ENCODE results near the gene POC1A. TPM values are rescaled to one million over a fixed set of nuclear protein-coding genes. Genes with fewer than 3 reads are reported as not detected.

The POC1A gene
- polyA plus RNA-seq, 1 donor from 2014 or later: 1.3 TPM

DNA sequence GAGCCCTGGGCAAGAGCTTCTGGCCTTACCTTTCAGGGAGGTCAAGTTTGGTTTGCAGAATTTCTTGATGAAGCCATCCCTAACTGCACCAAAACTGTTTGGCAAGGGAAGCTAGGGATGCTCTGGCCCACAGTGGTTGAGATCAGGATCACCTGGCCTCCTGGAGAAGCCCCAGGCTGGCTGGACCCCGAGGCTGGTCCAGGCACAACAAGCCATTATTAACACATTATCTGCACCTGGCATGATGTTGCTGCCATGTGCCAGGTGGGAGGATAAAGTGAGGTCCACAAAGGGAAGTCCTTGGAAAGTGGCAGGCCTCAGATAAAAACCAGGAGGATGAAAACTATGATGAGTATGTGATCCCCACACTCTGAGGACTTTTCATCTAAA, 62.0 kb downstream of the POC1A start:
- no peak overlapping the region for H3K4me3 ChIP-seq (ENCODE audit: low read length)
- no peaks in the 10 kb centered on the region for H3K79me2 ChIP-seq (replicated peaks; ENCODE audit: insufficient read depth, low read length)
- H3K36me3 ChIP-seq (ENCODE audit: insufficient read depth, low read length): no peaks in the 10 kb centered on the region
- TF ChIP-seq, protein P1, sequence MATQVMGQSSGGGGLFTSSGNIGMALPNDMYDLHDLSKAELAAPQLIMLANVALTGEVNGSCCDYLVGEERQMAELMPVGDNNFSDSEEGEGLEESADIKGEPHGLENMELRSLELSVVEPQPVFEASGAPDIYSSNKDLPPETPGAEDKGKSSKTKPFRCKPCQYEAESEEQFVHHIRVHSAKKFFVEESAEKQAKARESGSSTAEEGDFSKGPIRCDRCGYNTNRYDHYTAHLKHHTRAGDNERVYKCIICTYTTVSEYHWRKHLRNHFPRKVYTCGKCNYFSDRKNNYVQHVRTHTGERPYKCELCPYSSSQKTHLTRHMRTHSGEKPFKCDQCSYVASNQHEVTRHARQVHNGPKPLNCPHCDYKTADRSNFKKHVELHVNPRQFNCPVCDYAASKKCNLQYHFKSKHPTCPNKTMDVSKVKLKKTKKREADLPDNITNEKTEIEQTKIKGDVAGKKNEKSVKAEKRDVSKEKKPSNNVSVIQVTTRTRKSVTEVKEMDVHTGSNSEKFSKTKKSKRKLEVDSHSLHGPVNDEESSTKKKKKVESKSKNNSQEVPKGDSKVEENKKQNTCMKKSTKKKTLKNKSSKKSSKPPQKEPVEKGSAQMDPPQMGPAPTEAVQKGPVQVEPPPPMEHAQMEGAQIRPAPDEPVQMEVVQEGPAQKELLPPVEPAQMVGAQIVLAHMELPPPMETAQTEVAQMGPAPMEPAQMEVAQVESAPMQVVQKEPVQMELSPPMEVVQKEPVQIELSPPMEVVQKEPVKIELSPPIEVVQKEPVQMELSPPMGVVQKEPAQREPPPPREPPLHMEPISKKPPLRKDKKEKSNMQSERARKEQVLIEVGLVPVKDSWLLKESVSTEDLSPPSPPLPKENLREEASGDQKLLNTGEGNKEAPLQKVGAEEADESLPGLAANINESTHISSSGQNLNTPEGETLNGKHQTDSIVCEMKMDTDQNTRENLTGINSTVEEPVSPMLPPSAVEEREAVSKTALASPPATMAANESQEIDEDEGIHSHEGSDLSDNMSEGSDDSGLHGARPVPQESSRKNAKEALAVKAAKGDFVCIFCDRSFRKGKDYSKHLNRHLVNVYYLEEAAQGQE (IDR thresholded peaks at IDR 0.05; ENCODE audit: borderline replicate concordance): no peak
- H3K4me2 ChIP-seq (ENCODE audit: low read length): no peak overlapping the region
- H3K9ac ChIP-seq (ENCODE audit: low read length): no peak overlapping the region
- H2AFZ ChIP-seq (ENCODE audit: low read depth, low read length): no peak overlapping the region
- H3K27me3 ChIP-seq (ENCODE audit: insufficient read depth, low read depth, low read length): no peaks in the 10 kb centered on the region
- H3F3A ChIP-seq (ENCODE audit: insufficient read depth, low read length, poor library complexity, severe bottlenecking): no peaks in the 10 kb centered on the region
- no peak overlapping the region for H3K27ac ChIP-seq (ENCODE audit: low read length)
- H3K9me2 ChIP-seq (ENCODE audit: insufficient read depth, low read length): no peaks in the 10 kb centered on the region
- no peaks in the 10 kb centered on the region for H3K9me3 ChIP-seq (ENCODE audit: low read length)
- H4K20me1 ChIP-seq (ENCODE audit: insufficient read depth): no peaks in the 10 kb centered on the region

DNA sequence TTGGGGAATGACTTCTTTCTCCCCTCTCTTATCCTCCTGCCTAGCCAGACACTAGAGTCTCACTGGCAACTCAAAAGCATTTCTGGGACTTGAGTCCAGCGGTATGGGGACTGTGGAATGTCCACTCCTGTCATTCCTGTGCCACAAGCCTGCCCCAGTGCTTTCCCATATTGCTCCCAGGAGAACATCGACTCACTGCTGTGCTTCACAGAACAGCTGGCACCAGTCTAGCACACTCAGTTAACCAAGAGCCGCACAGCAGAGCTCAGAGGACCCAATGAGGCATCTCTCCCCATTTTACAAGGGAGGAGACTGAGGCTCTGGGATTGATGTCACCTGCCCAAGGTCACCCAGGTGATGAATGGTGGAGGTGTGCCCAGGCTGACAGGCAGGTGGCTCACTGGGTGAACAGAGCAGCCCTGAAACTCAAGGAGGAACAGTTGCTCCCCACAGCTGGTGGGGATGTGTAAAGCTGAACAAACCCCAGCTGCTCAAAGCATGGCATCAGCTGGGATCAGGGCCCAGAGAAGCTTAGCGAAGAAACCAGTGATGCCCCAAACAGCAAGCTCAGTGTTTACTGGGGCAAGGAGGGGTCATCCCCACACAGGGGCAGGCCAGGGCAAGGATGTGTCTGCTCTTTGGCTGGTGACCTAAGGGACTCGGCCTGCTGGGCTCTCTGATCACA, 62.5 kb downstream of the POC1A start:
- no peak overlapping the region for H2AFZ ChIP-seq (ENCODE audit: low read depth, low read length)
- H3K27me3 ChIP-seq (ENCODE audit: insufficient read depth, low read depth, low read length): no peaks in the 10 kb centered on the region
- no peaks in the 10 kb centered on the region for H3K36me3 ChIP-seq (ENCODE audit: insufficient read depth, low read length)
- no peak overlapping the region for H3K27ac ChIP-seq (ENCODE audit: low read length)
- no peaks in the 10 kb centered on the region for H4K20me1 ChIP-seq (ENCODE audit: insufficient read depth)
- H3K4me3 ChIP-seq (ENCODE audit: low read length): no peak overlapping the region
- no peaks in the 10 kb centered on the region for H3K9me3 ChIP-seq (ENCODE audit: low read length)
- H3K79me2 ChIP-seq (replicated peaks; ENCODE audit: insufficient read depth, low read length): no peaks in the 10 kb centered on the region
- no peaks in the 10 kb centered on the region for H3F3A ChIP-seq (ENCODE audit: insufficient read depth, low read length, poor library complexity, severe bottlenecking)
- no peaks in the 10 kb centered on the region for H3K9me2 ChIP-seq (ENCODE audit: insufficient read depth, low read length)
- TF ChIP-seq TAF1 (IDR thresholded peaks at IDR 0.05; ENCODE audit: low read depth): no peak
- TF ChIP-seq, protein P2, sequence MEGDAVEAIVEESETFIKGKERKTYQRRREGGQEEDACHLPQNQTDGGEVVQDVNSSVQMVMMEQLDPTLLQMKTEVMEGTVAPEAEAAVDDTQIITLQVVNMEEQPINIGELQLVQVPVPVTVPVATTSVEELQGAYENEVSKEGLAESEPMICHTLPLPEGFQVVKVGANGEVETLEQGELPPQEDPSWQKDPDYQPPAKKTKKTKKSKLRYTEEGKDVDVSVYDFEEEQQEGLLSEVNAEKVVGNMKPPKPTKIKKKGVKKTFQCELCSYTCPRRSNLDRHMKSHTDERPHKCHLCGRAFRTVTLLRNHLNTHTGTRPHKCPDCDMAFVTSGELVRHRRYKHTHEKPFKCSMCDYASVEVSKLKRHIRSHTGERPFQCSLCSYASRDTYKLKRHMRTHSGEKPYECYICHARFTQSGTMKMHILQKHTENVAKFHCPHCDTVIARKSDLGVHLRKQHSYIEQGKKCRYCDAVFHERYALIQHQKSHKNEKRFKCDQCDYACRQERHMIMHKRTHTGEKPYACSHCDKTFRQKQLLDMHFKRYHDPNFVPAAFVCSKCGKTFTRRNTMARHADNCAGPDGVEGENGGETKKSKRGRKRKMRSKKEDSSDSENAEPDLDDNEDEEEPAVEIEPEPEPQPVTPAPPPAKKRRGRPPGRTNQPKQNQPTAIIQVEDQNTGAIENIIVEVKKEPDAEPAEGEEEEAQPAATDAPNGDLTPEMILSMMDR (IDR thresholded peaks at IDR 0.05; ENCODE audit: poor library complexity, severe bottlenecking): no peak
- TF ChIP-seq SMC3 (conservative IDR thresholded peaks at IDR 0.05; ENCODE audit: poor library complexity): no peak
- no peak for TF ChIP-seq RAD21 (conservative IDR thresholded peaks at IDR 0.05)
- no peak for TF ChIP-seq EZH2 (IDR thresholded peaks at IDR 0.05; ENCODE audit: borderline replicate concordance, insufficient read depth, low read length, poor library complexity, severe bottlenecking)
- H3K9ac ChIP-seq (ENCODE audit: low read length): no peak overlapping the region
- no peak overlapping the region for H3K4me2 ChIP-seq (ENCODE audit: low read length)

DNA sequence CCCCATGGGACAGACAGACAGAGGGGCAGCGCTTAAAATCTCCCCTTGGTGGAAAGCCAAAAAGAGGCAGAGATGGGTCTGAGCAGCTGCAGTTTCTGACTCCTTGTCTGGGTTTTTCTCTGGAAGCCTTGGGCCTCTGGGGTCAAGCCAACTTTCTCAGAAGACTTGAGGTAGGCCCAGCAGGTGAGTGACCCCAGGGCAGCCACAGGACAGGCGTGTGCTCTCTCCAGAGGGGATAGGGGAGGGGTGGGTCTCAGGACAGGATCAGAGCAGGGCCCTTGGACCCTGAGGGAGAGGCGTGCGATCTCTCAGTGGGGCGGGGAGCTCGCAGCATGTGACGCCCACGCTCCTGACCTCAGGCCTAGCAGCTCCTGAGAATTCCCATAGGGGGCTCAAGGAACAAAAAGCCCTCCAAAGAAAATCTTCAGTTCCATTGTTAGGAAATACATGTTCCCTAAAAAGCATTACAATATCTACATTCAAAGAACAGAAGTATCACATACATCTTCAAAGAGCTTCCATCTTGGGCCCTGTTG, 63.2 kb downstream of the POC1A start:
- Histone ChIP-seq H3F3A (ENCODE audit: insufficient read depth, low read length, poor library complexity, severe bottlenecking) (no peaks in the 10 kb centered on the region), H3K9ac (ENCODE audit: low read length) (no peak overlapping the region), H4K20me1 (ENCODE audit: insufficient read depth) (no peaks in the 10 kb centered on the region), H3K9me2 (ENCODE audit: insufficient read depth, low read length) (no peaks in the 10 kb centered on the region), H3K9me3 (ENCODE audit: low read length) (no peaks in the 10 kb centered on the region), H3K36me3 (ENCODE audit: insufficient read depth, low read length) (no peaks in the 10 kb centered on the region), H3K79me2 (replicated peaks; ENCODE audit: insufficient read depth, low read length) (no peaks in the 10 kb centered on the region), H3K27me3 (ENCODE audit: insufficient read depth, low read depth, low read length) (no peaks in the 10 kb centered on the region), H3K4me3 (ENCODE audit: low read length) (no peak overlapping the region), H3K27ac (ENCODE audit: low read length) (no peak overlapping the region), H2AFZ (ENCODE audit: low read depth, low read length) (no peak overlapping the region), H3K4me2 (ENCODE audit: low read length) (no peak overlapping the region)
- TF ChIP-seq SMC3 (conservative IDR thresholded peaks at IDR 0.05; ENCODE audit: poor library complexity) (no peak), POLR2AphosphoS5 (IDR thresholded peaks at IDR 0.05) (no peak), EZH2 (IDR thresholded peaks at IDR 0.05; ENCODE audit: borderline replicate concordance, insufficient read depth, low read length, poor library complexity, severe bottlenecking) (no peak), MXI1 (conservative IDR thresholded peaks at IDR 0.05; ENCODE audit: poor library complexity, severe bottlenecking) (no peak), RAD21 (conservative IDR thresholded peaks at IDR 0.05) (no peak), TAF1 (IDR thresholded peaks at IDR 0.05; ENCODE audit: low read depth) (no peak), EP300 (conservative IDR thresholded peaks at IDR 0.05; ENCODE audit: poor library complexity, severe bottlenecking) (no peak)
- TF ChIP-seq, protein P1 (IDR thresholded peaks at IDR 0.05; ENCODE audit: borderline replicate concordance): no peak
- TF ChIP-seq, protein P2 (IDR thresholded peaks at IDR 0.05; ENCODE audit: poor library complexity, severe bottlenecking): no peak

Data from neural cell (in vitro differentiated cells).